HG03378 (cell line): ENCODE results near the gene GPRIN3.
"Not testable (repeated sequence)": the region's sequence is repeated elsewhere in the genome, so short reads cannot be mapped to it uniquely, and the experiment has no call there.

ENCODE experiments used
- ATAC-seq: cut with Tn5 transposase; IDR thresholded peaks from one replicate; pipeline ENCODE4 v1.9.1; 2021; ENCODE audit warnings: mild to moderate bottlenecking, moderate library complexity; ENCODE audit not compliant: unreplicated experiment

Gene GPRIN3

DNA sequence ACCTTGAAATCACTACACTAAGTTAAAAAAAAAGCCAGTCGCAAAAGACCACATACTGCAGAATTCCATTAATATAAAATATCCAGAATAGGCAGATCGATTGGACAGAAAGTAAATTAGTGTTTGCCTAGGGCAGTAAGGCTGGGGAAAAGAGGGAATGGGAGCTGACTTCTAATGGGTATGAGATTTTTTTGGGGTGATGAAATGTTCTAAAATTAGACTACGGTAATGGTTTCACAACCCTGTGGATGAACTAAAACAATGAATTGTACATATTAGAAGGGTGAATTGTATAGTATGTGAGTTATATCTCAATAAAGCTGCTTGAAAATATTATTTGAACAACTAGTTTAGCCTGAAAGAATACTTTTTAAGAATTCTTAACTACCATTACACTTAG, 6.7 kb upstream of the GPRIN3 start:
- ATAC-seq: no peak

DNA sequence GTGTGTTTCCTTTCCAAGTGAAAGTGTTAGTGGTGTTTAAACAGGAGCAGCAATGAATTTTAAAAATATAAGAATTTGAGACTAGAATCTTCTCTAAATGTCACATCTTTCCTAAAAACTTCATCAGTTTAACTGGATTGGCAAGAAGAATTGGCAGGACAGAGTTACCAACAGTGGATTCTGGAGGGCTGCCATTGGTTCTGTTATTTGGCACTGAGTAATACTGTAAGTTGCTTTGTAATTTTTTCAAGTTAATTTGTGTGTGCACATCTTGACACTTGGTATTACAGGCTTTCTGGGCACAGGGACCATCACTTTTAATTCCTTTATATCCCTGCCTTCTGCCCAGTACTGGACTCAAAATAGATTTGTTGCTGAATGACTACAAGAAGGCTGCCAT, 4.5 kb upstream of the GPRIN3 start:
- ATAC-seq: no peak

- ATAC-seq: no peak
Observed at GRCh38 chr4:89311433-89311832, 3.8 kb upstream of the GPRIN3 start.

DNA sequence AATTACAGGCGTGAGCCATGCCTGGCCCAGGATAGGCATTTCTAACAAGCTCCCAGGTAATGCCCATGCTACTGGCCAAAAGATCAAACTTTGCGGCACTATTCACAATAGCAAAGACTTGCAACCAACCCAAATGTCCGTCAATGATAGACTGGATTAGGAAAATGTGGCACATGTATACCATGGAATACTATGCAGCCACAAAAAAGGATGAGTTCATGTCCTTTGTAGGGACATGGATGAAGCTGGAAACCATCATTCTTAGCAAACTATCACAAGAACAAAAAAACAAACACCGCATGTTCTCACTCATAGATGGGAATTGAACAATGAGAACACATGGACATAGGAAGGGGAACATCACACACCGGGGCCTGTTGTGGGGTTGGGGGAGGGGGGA, 1.6 kb upstream of the GPRIN3 start:
- not testable (repeated sequence) for ATAC-seq

DNA sequence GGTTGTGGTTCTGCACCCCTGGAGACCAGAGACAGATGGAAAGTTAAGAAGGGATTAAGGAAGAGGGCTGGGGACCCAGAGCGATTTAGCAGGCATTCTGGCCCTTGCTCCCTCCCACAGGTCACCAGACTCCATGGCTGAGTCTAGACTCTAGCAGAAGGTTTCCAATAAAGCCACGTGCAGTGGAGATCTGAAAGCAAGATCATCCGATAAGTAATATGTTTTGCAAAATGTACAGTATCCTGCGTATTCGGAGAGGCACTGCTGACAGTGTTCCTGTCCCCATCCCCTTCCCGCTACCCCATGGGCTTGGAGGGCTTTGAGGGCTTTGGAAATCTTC, 531 bp upstream of the GPRIN3 start:
- peak; percentile 8 for ATAC-seq

DNA sequence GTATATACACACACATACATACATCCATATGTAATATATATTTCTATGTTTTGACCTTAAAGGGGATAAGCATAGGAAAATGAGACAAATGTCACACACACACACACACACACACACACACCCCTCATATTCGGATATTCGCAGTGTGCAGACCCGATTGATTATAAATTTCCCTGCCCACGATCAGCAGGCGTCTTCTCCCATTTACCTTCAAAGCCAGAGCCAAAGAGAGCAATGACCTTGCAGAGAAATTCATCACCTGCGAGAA, 488 bp downstream of the GPRIN3 start:
- no peak for ATAC-seq

DNA sequence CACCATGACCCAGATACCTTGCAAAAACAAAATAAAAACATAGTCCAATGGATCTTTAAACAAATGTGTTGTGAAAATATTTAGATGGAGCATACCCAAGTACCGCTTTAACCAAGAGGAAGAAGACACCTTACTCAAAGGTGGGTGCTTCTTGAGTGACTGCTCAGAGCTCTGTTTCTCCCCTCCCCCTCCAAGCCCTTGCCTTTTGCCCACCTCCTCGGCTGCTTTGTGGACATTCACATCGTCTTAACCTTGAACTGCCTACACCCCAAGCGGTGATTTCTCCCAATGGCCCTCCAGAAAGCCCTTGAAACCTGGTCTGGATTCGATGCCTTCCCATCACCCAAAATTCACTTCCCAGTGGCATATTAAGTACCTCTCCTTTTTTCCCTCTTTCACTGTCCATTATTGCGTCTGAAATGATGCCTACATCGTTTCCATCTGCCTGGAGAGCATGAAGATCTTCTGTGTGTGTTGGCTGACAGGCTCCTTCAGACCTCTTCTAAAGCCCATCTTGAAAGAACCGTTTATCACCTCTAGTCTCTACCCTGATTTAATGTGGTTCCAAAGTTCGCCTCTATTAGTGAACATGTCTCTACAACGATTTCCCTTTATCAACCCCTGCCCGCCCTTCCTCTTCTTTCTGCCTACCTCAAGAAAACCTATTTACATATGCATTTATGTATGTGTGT, 968 bp downstream of the GPRIN3 start:
- no peak for ATAC-seq

DNA sequence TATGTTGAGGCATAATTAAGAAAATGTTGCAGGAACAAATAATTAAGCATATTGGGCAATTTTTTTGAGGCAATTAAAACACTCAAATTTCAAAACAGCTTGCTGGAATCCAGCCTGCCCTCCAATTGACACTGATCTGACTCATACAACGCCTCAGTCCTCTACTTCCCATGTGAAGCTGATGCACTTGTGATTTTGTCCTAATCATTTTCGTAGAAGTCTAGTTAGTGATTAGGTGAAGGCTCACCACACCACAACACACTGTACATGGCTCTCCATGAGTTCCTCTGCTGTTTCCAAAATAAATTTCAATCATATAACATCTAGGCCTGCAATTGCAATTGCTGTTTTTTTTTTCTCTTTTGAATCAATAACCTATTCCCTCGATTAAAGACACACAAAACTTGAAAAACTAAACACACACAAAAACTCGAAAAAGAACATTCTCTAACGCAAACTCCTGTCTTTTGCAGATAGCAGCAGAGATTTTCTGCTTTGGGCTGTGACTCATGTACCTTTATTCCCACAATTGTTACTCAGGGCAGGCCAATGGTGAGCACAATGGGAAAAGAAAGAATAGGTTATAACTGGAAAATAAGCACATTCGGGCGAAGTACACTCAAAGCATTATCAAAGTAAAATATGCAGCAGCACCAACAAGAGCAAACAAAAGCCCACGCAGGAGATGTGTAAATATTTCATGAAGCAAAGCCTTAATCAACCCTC, 1.7 kb downstream of the GPRIN3 start:
- ATAC-seq: no peak

DNA sequence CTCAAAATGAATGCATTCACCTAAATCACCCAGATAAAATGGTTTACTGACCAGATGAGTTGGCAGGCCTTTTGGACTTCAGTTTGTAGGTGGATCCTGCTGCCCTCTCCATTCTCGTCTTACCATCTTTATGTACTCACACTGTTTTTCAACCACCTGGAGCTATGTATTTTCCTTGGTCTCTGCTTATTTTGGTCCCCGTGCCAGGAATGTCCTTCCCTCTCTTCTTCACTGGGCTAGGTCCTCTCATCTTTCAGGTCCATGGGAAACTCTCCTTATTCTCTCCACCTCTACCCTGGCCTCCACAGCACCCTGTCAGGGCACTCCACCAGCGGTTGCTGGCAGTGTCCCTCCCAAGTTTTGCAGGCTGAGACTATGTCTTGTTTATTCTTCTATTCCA, 2.6 kb downstream of the GPRIN3 start:
- no peak for ATAC-seq

- no peak for ATAC-seq
Observed at GRCh38 chr4:89303814-89304388, 3.7 kb downstream of the GPRIN3 start.

GRCh38 chr4:89303177-89303576, 4.4 kb downstream of the GPRIN3 start:
- no peak for ATAC-seq

DNA sequence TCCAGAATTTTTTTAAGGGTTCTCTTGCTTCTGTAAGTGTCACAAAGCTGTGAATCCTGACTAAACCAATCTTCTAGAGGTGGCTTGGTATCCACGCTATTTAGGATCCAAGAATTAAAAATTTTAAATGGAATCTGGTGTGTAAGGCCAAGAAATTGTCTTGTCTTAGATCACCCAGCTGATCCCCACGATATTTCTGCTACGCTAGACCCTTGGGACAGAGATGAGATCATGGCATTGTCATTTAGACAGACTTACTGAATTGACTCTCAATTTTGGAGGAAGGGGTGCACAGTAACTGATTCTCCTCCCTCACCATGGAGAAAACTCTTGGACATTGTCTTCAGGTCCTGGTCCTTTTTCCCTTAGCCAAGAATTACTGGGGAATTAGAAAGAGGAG, 5.7 kb downstream of the GPRIN3 start:
- ATAC-seq: no peak

DNA sequence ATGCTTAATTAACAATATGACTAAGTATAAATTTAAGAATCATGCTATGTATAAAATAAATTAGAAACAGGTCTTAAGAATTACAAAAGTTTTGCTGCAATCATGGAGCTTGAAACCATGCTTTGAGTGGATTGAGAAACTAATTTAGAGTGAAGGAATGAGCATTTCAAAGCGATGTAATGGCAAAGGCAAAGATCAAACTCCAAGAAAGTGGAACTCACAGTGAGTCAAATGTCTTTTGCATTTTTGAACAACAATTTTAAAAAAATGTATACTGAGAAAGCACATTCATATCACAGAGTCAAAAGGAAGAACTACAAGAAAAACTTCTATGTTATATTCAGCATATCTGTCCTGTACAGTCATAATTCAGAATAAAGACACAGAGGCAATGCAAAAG, 6.6 kb downstream of the GPRIN3 start:
- ATAC-seq: no peak

- no peak for ATAC-seq
Observed at GRCh38 chr4:89300499-89300898, 7.1 kb downstream of the GPRIN3 start.

GRCh38 chr4:89300060-89300459, 7.5 kb downstream of the GPRIN3 start:
- no peak for ATAC-seq

- ATAC-seq: peak; percentile 43
Observed at GRCh38 chr4:89299153-89299791, 8.3 kb downstream of the GPRIN3 start.

- peak; percentile 23 for ATAC-seq
Observed at GRCh38 chr4:89298788-89299152, 8.8 kb downstream of the GPRIN3 start.

DNA sequence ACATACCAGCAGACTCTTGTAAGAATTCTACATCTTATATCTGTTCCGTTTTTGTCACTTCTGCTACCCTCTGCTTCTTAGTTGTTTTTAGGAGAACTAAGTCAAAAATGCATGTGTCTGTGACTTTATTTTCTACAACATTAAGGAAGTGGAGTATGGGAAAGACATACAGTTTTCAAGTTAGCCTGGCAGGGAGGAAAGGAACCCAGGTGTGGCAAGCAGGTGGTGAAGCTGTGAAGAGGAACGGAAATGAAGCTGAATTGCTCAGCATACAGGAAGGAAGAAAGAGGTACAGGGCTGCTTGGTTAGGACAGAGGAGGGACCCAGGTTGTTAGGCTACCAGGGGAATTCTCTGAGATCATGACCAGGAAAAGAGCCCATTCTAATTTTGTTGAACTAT, 9.4 kb downstream of the GPRIN3 start:
- ATAC-seq: peak; percentile 30

GRCh38 chr4:89296896-89297295, 10.7 kb downstream of the GPRIN3 start:
- no peak for ATAC-seq

- ATAC-seq: no peak
Observed at GRCh38 chr4:89296399-89296798, 11.2 kb downstream of the GPRIN3 start.

GRCh38 chr4:89295415-89295927, 12.1 kb downstream of the GPRIN3 start:
- ATAC-seq: no peak
